ENCODE results near the gene NRF1. TPM values are rescaled to one million over a fixed set of nuclear protein-coding genes. Genes with fewer than 3 reads are reported as not detected.
"Not testable (repeated sequence)": the region's sequence is repeated elsewhere in the genome, so short reads cannot be mapped to it uniquely, and the experiment has no call there.

The NRF1 gene
- total RNA-seq, 1 donor from 2014 or later: 6.6 TPM

- no peak for DNase-seq (ENCODE audit: low read depth)
- no peak for TF ChIP-seq CTCF (conservative IDR thresholded peaks at IDR 0.05; ENCODE audit: low read depth, low read length)
- no peak overlapping the region for H3K4me3 ChIP-seq (ENCODE audit: low read depth, low read length)
These were observed 13.8 kb upstream of the NRF1 start for GRCh38 chr7:129597672-129598071.

- H3K4me3 ChIP-seq (ENCODE audit: low read depth, low read length): no peak overlapping the region
- DNase-seq (ENCODE audit: low read depth): no peak
- TF ChIP-seq CTCF (conservative IDR thresholded peaks at IDR 0.05; ENCODE audit: low read depth, low read length): no peak
These were observed 12.3 kb upstream of the NRF1 start for GRCh38 chr7:129599174-129599573.

- not testable (repeated sequence) for DNase-seq (ENCODE audit: low read depth); H3K4me3 ChIP-seq (ENCODE audit: low read depth, low read length)
These were observed 7.9 kb upstream of the NRF1 start for GRCh38 chr7:129603594-129603993.

- not testable (repeated sequence) for H3K4me3 ChIP-seq (ENCODE audit: low read depth, low read length); DNase-seq (ENCODE audit: low read depth)
These were observed 7.5 kb upstream of the NRF1 start for GRCh38 chr7:129604021-129604420.

- no peak for DNase-seq (ENCODE audit: low read depth)
- no peak for TF ChIP-seq CTCF (conservative IDR thresholded peaks at IDR 0.05; ENCODE audit: low read depth, low read length)
These were observed 6.6 kb upstream of the NRF1 start for GRCh38 chr7:129604713-129605437.

GRCh38 chr7:129605960-129606614 is 5.4 kb upstream of the NRF1 start:
- H3K4me3 ChIP-seq (ENCODE audit: low read depth, low read length): no peak overlapping the region
- DNase-seq (ENCODE audit: low read depth): no peak
- no peak for TF ChIP-seq CTCF (conservative IDR thresholded peaks at IDR 0.05; ENCODE audit: low read depth, low read length)

More at GRCh38 chr7:129604713-129605437, 6.6 kb upstream of the NRF1 start:
- no peak overlapping the region for H3K4me3 ChIP-seq (ENCODE audit: low read depth, low read length)

GRCh38 chr7:129606803-129607202 is 4.7 kb upstream of the NRF1 start:
- no peak overlapping the region for H3K4me3 ChIP-seq (ENCODE audit: low read depth, low read length)
- TF ChIP-seq CTCF (conservative IDR thresholded peaks at IDR 0.05; ENCODE audit: low read depth, low read length): no peak
- DNase-seq (ENCODE audit: low read depth): no peak
